ENCODE results near the gene ARL2. TPM values are rescaled to one million over a fixed set of nuclear protein-coding genes. Genes with fewer than 3 reads are reported as not detected.

ARL2 gene
- total RNA-seq, 1 donor from 2014 or later = 66.4 TPM

DNA sequence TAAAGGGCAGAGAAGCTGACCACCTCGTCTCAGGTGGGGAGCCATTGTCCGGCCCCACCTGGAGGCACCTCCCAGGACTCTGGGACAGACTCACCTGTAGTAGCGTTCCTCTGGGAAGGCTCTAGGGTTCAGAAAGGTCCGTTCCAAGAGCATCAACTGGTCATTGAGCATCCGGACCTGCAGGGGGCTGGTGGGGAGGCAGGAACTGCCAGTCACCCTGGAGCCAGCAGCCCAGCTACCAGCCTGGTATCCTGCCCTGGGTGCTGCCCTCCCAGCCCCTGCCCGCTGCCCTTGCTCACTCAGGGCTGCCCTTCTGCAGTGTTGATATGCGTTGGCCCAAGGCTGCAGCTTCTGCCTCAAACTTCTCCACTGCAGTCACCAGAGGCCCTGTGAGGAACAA lies 31.8 kb downstream of the ARL2 start:
- no peak for DNase-seq (ENCODE audit: low spot score)
- H3K4me1 Mint-ChIP-seq (ENCODE audit: unreplicated experiment) = peaks cover 6% of the 10 kb centered on the region
- H3K9me3 Mint-ChIP-seq (ENCODE audit: unreplicated experiment) = no peaks in the 10 kb centered on the region
- no peak overlapping the region for H3K27ac Mint-ChIP-seq (ENCODE audit: unreplicated experiment)
- no peak overlapping the region for H3K4me3 Mint-ChIP-seq (ENCODE audit: unreplicated experiment)
- H3K27me3 Mint-ChIP-seq (ENCODE audit: unreplicated experiment) = peaks cover 5% of the 10 kb centered on the region
- TF ChIP-seq, protein P1, sequence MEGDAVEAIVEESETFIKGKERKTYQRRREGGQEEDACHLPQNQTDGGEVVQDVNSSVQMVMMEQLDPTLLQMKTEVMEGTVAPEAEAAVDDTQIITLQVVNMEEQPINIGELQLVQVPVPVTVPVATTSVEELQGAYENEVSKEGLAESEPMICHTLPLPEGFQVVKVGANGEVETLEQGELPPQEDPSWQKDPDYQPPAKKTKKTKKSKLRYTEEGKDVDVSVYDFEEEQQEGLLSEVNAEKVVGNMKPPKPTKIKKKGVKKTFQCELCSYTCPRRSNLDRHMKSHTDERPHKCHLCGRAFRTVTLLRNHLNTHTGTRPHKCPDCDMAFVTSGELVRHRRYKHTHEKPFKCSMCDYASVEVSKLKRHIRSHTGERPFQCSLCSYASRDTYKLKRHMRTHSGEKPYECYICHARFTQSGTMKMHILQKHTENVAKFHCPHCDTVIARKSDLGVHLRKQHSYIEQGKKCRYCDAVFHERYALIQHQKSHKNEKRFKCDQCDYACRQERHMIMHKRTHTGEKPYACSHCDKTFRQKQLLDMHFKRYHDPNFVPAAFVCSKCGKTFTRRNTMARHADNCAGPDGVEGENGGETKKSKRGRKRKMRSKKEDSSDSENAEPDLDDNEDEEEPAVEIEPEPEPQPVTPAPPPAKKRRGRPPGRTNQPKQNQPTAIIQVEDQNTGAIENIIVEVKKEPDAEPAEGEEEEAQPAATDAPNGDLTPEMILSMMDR (IDR thresholded peaks at IDR 0.05; ENCODE audit: unreplicated experiment) = no peak
- peaks cover 9% of the 10 kb centered on the region for H3K36me3 Mint-ChIP-seq (ENCODE audit: low read depth, unreplicated experiment)

DNA sequence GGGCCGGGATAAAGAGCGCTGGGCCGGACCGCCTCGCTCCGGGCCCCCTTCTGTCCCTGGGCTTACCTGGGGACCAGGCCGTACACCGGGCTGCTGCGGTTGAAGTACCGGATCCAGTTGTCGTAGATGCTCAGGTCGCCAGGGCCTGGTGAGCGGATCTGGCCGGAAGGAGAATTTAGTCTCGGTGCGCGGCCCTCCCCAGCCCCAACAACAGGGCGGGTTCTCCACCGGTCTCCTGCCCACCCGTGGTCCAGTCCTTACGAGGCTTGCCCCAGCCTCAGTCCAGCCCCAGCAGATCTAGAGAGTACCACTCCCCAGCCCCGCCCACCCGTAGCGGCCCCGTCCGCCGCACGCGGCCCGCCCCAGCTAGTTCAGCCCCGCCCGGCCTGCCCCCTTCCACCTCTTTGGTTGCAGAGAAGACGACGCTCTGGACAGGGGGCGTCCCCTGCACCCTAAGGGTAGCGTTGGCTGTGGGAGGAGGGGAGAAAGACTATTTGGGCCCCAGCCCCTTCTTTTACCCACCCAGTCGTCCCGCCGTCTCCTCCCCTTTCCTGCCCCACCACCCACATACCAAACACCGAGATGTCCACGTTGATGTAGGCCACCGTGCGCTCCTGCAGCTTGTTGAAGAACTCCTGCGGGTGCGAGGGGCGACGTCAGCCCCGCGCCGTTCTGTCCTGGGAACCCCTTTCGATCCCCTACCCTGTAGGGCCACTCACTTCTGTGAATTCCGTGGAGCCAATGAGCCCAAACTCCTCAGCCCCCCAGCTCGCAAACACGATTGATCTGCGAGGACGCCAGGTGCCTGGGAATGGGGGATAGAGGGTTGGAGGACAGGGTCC lies 33.8 kb downstream of the ARL2 start:
- H3K4me1 Mint-ChIP-seq (ENCODE audit: unreplicated experiment) = peaks cover 4% of the 10 kb centered on the region
- H3K9me3 Mint-ChIP-seq (ENCODE audit: unreplicated experiment) = no peaks in the 10 kb centered on the region
- H3K4me3 Mint-ChIP-seq (ENCODE audit: unreplicated experiment) = no peak overlapping the region
- no peak for DNase-seq (ENCODE audit: low spot score)
- no peak overlapping the region for H3K27ac Mint-ChIP-seq (ENCODE audit: unreplicated experiment)
- TF ChIP-seq, protein P1 (IDR thresholded peaks at IDR 0.05; ENCODE audit: unreplicated experiment) = no peak
- H3K27me3 Mint-ChIP-seq (ENCODE audit: unreplicated experiment) = peaks cover 1% of the 10 kb centered on the region
- peaks cover 9% of the 10 kb centered on the region for H3K36me3 Mint-ChIP-seq (ENCODE audit: low read depth, unreplicated experiment)

DNA sequence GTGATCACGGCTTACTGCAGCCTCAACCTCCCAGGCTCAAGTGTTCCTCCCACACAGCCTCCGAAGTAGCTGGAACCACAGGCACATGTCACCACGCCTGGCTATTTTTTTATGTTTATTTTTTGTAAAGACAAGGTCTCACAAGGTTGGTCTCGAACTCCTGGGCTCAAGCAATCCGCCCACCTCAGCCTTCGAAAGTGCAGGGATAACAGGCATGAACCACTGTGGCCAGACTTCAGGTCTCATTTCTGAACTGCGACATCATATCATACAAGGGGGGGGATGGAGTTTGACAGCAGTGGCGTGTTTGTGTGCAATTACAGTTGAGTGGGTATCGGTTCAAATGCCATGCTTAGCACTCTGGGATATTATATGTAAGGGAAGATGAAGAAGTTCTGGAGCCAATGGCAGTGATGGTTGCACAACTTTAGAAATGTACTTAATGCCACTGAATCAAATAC lies 37.5 kb downstream of the ARL2 start:
- TF ChIP-seq, protein P1 (IDR thresholded peaks at IDR 0.05; ENCODE audit: unreplicated experiment) = no peak
- Mint-ChIP-seq H3K27ac (ENCODE audit: unreplicated experiment) (no peak overlapping the region), H3K27me3 (ENCODE audit: unreplicated experiment) (peaks cover 1% of the 10 kb centered on the region)

DNA sequence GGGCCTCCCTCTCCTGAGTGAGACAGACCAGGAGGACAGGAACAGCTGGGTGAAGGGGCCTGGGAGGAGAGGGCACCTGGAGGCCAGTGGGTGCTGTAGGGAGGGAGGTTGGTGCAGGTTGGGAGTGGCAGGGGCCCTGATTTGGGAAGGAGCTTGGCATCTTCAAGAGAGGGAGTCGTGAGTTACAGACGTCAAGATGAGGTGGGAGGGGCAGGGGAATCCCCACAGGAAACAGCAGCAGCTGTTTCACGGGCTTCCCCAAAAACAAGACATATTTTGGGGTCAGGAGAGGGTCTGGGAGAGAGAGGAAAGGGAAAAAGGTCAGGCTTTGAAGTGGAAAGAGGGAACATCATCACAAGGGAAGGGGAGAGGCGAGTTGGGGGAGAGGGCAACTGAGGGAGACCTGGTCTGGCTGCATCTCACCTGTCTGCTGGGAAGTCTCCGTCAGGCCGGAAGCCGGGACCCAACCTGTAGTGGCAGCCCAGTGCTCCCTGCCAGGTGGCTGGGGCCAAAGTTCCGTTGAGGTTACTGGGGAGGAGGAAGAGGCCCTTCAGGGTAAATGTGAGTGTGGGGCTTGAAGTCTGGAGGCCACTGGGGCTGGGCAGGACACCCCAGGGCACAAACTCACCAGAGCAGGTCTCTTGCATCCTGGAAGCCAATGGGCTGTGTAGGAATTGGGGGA lies 40.0 kb downstream of the ARL2 start:
- TF ChIP-seq, protein P1 (IDR thresholded peaks at IDR 0.05; ENCODE audit: unreplicated experiment) = no peak
- Mint-ChIP-seq H3K4me3 (ENCODE audit: unreplicated experiment) (no peak overlapping the region), H3K36me3 (ENCODE audit: low read depth, unreplicated experiment) (no peaks in the 10 kb centered on the region), H3K27me3 (ENCODE audit: unreplicated experiment) (no peaks in the 10 kb centered on the region), H3K27ac (ENCODE audit: unreplicated experiment) (no peak overlapping the region), H3K4me1 (ENCODE audit: unreplicated experiment) (no peaks in the 10 kb centered on the region), H3K9me3 (ENCODE audit: unreplicated experiment) (no peaks in the 10 kb centered on the region)
- DNase-seq (ENCODE audit: low spot score) = no peak

More for the DNA sequence above, 37.5 kb downstream of the ARL2 start:
- no peak for DNase-seq (ENCODE audit: low spot score)
- H3K9me3 Mint-ChIP-seq (ENCODE audit: unreplicated experiment) = no peaks in the 10 kb centered on the region
- peaks cover 4% of the 10 kb centered on the region for H3K4me1 Mint-ChIP-seq (ENCODE audit: unreplicated experiment)
- H3K4me3 Mint-ChIP-seq (ENCODE audit: unreplicated experiment) = no peak overlapping the region
- H3K36me3 Mint-ChIP-seq (ENCODE audit: low read depth, unreplicated experiment) = peaks cover 4% of the 10 kb centered on the region

DNA sequence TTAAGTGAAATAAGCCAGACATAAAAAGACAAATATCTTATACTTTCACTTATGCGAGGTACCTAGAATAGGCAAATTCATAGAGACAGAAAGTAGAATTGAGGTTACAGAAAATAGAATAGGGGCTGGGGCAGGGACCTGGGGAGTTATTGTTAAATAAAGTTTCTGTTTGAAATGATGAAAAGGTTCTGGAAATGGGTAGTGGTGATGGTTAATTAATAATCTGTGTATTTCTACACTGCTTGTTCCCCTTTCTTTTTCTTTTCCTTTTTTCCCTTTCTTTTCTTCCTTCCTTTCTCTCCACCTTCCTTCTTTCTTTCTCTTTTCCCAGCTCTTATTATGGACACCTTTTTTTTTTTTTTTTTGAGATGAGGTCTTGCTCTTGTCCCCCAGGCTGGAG lies 41.6 kb downstream of the ARL2 start:
- H3K9me3 Mint-ChIP-seq (ENCODE audit: unreplicated experiment) = no peaks in the 10 kb centered on the region
- no peak overlapping the region for H3K27ac Mint-ChIP-seq (ENCODE audit: unreplicated experiment)
- no peaks in the 10 kb centered on the region for H3K36me3 Mint-ChIP-seq (ENCODE audit: low read depth, unreplicated experiment)
- H3K27me3 Mint-ChIP-seq (ENCODE audit: unreplicated experiment) = no peaks in the 10 kb centered on the region
- H3K4me3 Mint-ChIP-seq (ENCODE audit: unreplicated experiment) = no peak overlapping the region
- TF ChIP-seq, protein P1 (IDR thresholded peaks at IDR 0.05; ENCODE audit: unreplicated experiment) = no peak
- H3K4me1 Mint-ChIP-seq (ENCODE audit: unreplicated experiment) = no peaks in the 10 kb centered on the region
- no peak for DNase-seq (ENCODE audit: low spot score)
